ENCODE measurements around the gene ADAMTSL1.

The ADAMTSL1 gene

DNA sequence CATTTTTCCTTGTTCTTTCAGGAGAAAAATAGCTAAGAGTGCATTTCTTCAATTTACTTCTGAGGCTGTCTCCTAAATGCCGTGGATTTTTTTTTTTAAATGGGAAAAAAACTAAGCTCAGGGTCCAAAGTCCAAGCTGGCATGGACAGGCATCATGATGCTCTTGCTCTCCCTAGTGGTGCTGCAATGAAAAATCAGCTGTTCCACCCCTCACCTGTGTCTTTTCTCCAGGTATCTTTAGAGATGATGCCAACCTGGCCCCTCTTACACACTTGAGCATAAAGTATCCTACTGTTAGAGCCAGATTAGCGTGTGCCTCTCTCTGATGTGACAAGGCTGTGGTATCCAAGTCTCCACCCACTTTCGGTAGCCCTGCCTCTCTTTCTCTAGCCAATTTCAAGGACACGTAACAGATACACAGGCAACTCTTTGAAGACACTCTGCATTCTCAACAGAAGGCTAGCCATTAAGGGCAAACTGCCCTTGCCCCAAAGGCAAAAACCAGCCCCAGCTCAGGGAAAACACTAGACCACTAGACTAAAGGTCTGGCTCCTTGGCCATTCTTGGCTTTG, 350.2 kb downstream of the ADAMTSL1 start:
- H3K9me3 ChIP-seq (ENCODE audit: insufficient read depth, low read length) = no peaks in the 10 kb centered on the region
- H2AFZ ChIP-seq (ENCODE audit: low read depth, low read length) = no peak overlapping the region
- H3K36me3 ChIP-seq (replicated peaks; ENCODE audit: low read depth, low read length) = no peaks in the 10 kb centered on the region

GRCh38 chr9:18825656-18826170, 351.8 kb downstream of the ADAMTSL1 start:
- Histone ChIP-seq H3K4me1 (ENCODE audit: low read length) (peaks cover 10% of the 10 kb centered on the region), H3K27ac (ENCODE audit: low read length) (no peak overlapping the region), H4K20me1 (ENCODE audit: insufficient read depth, low read length) (no peaks in the 10 kb centered on the region), H3K9me3 (ENCODE audit: insufficient read depth, low read length) (no peaks in the 10 kb centered on the region), H3K27me3 (ENCODE audit: low read depth, low read length) (peaks cover 5% of the 10 kb centered on the region; the same call in 1 of the 2 replicates), H3K4me2 (ENCODE audit: low read length) (no peak overlapping the region), H3K79me2 (ENCODE audit: low read length) (no peaks in the 10 kb centered on the region), H3K36me3 (replicated peaks; ENCODE audit: low read depth, low read length) (no peaks in the 10 kb centered on the region), H3K9ac (ENCODE audit: low read length) (no peak overlapping the region), H3K4me3 (ENCODE audit: low read length) (no peak overlapping the region), H2AFZ (ENCODE audit: low read depth, low read length) (no peak overlapping the region)
- TF ChIP-seq, protein P1, sequence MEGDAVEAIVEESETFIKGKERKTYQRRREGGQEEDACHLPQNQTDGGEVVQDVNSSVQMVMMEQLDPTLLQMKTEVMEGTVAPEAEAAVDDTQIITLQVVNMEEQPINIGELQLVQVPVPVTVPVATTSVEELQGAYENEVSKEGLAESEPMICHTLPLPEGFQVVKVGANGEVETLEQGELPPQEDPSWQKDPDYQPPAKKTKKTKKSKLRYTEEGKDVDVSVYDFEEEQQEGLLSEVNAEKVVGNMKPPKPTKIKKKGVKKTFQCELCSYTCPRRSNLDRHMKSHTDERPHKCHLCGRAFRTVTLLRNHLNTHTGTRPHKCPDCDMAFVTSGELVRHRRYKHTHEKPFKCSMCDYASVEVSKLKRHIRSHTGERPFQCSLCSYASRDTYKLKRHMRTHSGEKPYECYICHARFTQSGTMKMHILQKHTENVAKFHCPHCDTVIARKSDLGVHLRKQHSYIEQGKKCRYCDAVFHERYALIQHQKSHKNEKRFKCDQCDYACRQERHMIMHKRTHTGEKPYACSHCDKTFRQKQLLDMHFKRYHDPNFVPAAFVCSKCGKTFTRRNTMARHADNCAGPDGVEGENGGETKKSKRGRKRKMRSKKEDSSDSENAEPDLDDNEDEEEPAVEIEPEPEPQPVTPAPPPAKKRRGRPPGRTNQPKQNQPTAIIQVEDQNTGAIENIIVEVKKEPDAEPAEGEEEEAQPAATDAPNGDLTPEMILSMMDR (IDR thresholded peaks at IDR 0.05; ENCODE audit: low read depth, low read length) = no peak
- TF ChIP-seq EZH2phosphoT487 (IDR thresholded peaks at IDR 0.05; ENCODE audit: low read depth) = no peak

More for the DNA sequence above, 350.2 kb downstream of the ADAMTSL1 start:
- no peak overlapping the region for H3K27ac ChIP-seq (ENCODE audit: low read length)
- TF ChIP-seq, protein P1 (IDR thresholded peaks at IDR 0.05; ENCODE audit: low read depth, low read length) = peak; percentile 53
- TF ChIP-seq EZH2phosphoT487 (IDR thresholded peaks at IDR 0.05; ENCODE audit: low read depth) = no peak
- H3K27me3 ChIP-seq (ENCODE audit: low read depth, low read length) = no peaks in the 10 kb centered on the region
- H3K4me1 ChIP-seq (ENCODE audit: low read length) = peaks cover 10% of the 10 kb centered on the region
- H3K79me2 ChIP-seq (ENCODE audit: low read length) = no peaks in the 10 kb centered on the region
- no peaks in the 10 kb centered on the region for H4K20me1 ChIP-seq (ENCODE audit: insufficient read depth, low read length)
- no peak overlapping the region for H3K9ac ChIP-seq (ENCODE audit: low read length)
- H3K4me2 ChIP-seq (ENCODE audit: low read length) = no peak overlapping the region
- H3K4me3 ChIP-seq (ENCODE audit: low read length) = no peak overlapping the region

DNA sequence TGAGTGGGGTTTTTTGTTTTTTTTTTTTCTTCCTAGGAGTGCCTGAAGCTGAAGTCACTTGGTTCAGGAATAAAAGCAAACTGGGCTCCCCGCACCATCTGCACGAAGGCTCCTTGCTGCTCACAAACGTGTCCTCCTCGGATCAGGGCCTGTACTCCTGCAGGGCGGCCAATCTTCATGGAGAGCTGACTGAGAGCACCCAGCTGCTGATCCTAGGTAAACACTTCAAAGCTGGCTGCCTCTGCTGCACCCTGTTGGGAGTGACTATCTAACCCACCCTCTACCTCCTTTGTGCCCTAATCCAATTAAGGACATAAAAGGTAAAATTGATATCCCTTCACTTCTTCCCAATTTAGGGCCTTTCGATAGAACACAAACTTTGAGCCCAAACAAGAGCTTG, 352.3 kb downstream of the ADAMTSL1 start:
- H2AFZ ChIP-seq (ENCODE audit: low read depth, low read length) = no peak overlapping the region

GRCh38 chr9:18829066-18829465, 355.1 kb downstream of the ADAMTSL1 start:
- no peak overlapping the region for H2AFZ ChIP-seq (ENCODE audit: low read depth, low read length)
- H3K79me2 ChIP-seq (ENCODE audit: low read length) = no peaks in the 10 kb centered on the region
- peaks cover 12% of the 10 kb centered on the region; the same call in 1 of the 2 replicates for H3K27me3 ChIP-seq (ENCODE audit: low read depth, low read length)
- H3K4me3 ChIP-seq (ENCODE audit: low read length) = no peak overlapping the region
- H3K27ac ChIP-seq (ENCODE audit: low read length) = no peak overlapping the region
- TF ChIP-seq EZH2phosphoT487 (IDR thresholded peaks at IDR 0.05; ENCODE audit: low read depth) = no peak
- TF ChIP-seq, protein P1 (IDR thresholded peaks at IDR 0.05; ENCODE audit: low read depth, low read length) = no peak
- no peaks in the 10 kb centered on the region for H3K9me3 ChIP-seq (ENCODE audit: insufficient read depth, low read length)
- H3K4me1 ChIP-seq (ENCODE audit: low read length) = peaks cover 5% of the 10 kb centered on the region
- H3K4me2 ChIP-seq (ENCODE audit: low read length) = no peak overlapping the region
- no peak overlapping the region for H3K9ac ChIP-seq (ENCODE audit: low read length)
- no peaks in the 10 kb centered on the region for H3K36me3 ChIP-seq (replicated peaks; ENCODE audit: low read depth, low read length)
- H4K20me1 ChIP-seq (ENCODE audit: insufficient read depth, low read length) = no peaks in the 10 kb centered on the region

More for the DNA sequence above, 352.3 kb downstream of the ADAMTSL1 start:
- Histone ChIP-seq H4K20me1 (ENCODE audit: insufficient read depth, low read length) (no peaks in the 10 kb centered on the region), H3K27ac (ENCODE audit: low read length) (no peak overlapping the region), H3K4me3 (ENCODE audit: low read length) (no peak overlapping the region), H3K4me1 (ENCODE audit: low read length) (peaks cover 10% of the 10 kb centered on the region), H3K4me2 (ENCODE audit: low read length) (no peak overlapping the region), H3K79me2 (ENCODE audit: low read length) (no peaks in the 10 kb centered on the region), H3K36me3 (replicated peaks; ENCODE audit: low read depth, low read length) (no peaks in the 10 kb centered on the region), H3K9ac (ENCODE audit: low read length) (no peak overlapping the region), H3K9me3 (ENCODE audit: insufficient read depth, low read length) (no peaks in the 10 kb centered on the region), H3K27me3 (ENCODE audit: low read depth, low read length) (peaks cover 5% of the 10 kb centered on the region; the same call in 1 of the 2 replicates)
- TF ChIP-seq, protein P1 (IDR thresholded peaks at IDR 0.05; ENCODE audit: low read depth, low read length) = no peak
- no peak for TF ChIP-seq EZH2phosphoT487 (IDR thresholded peaks at IDR 0.05; ENCODE audit: low read depth)

Measured in OCI-LY3 (cell line).